Activated naive CD4-positive, alpha-beta T cell treated with anti-CD3 and anti-CD28 coated beads, Interleukin-2, amount 50 U/mL, for 24 hours (primary cell): ENCODE data around the gene PIGT.

Source experiments
- H3K27ac Mint-ChIP-seq: one replicate; pipeline ENCODE4 v1.8.0; 2021; ENCODE audit warnings: mild to moderate bottlenecking, mixed read lengths
- H3K27me3 Mint-ChIP-seq: one replicate; pipeline ENCODE4 v1.8.0; 2021; ENCODE audit warnings: mixed read lengths
- H3K36me3 Mint-ChIP-seq: one replicate; pipeline ENCODE4 v1.8.0; 2021; ENCODE audit warnings: mixed read lengths
- H3K4me1 Mint-ChIP-seq: one replicate; pipeline ENCODE4 v1.8.0; 2021; ENCODE audit warnings: mixed read lengths
- H3K4me3 Mint-ChIP-seq: one replicate; pipeline ENCODE4 v1.8.0; 2021; ENCODE audit warnings: mild to moderate bottlenecking, mixed read lengths
- H3K9me3 Mint-ChIP-seq: one replicate; pipeline ENCODE4 v1.8.0; 2021; ENCODE audit warnings: mixed read lengths

PIGT gene

DNA sequence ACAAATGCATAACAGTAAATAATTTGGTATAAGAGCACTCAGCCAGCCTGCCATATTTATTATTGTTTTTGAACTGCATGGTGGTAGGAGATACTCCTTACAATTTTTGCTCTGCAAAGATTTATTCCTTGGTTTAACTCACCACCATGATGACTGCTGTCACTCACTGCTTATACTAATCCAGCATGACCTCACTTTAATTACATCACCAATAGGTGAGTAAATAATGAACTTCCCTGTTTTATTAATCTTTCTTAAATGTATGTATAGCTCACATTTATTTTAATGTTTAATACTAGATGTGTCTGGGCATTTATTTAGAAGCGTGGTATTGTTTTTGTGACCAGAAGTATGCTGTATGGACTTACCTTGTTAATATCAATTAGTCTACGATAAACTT is 25.0 kb upstream of the PIGT start:
- Mint-ChIP-seq H3K4me3 (no peak overlapping the region), H3K9me3 (no peaks in the 10 kb centered on the region), H3K27me3 (no peaks in the 10 kb centered on the region), H3K36me3 (peaks cover 16% of the 10 kb centered on the region), H3K27ac (no peak overlapping the region), H3K4me1 (peaks cover 5% of the 10 kb centered on the region)

DNA sequence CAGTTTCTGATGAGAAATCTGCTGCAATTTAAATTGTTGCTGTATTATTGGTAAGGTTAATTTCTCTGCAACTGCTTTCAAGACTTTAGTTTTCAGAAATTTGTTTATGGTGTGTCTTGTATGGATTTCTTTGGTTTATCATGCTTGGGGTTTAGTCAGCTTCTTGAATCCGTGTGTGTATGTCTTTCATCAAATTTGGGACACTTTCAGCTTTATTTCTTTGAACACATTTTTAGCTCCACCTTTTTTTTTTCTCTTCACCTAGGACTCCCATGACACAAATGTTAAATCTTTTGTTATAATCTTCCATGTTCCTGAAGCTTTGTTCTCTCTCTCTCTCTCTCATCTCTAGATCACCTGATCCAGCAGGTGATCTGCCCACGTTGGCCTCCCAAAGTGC is 24.4 kb upstream of the PIGT start:
- Mint-ChIP-seq H3K27me3 (no peaks in the 10 kb centered on the region), H3K27ac (no peak overlapping the region), H3K36me3 (peaks cover 16% of the 10 kb centered on the region), H3K4me1 (peaks cover 5% of the 10 kb centered on the region), H3K4me3 (no peak overlapping the region), H3K9me3 (no peaks in the 10 kb centered on the region)

- H3K36me3 Mint-ChIP-seq, result peaks cover 10% of the 10 kb centered on the region
- H3K4me3 Mint-ChIP-seq, result no peak overlapping the region
- H3K9me3 Mint-ChIP-seq, result no peaks in the 10 kb centered on the region
- no peaks in the 10 kb centered on the region for H3K4me1 Mint-ChIP-seq
- H3K27ac Mint-ChIP-seq, result peak overlapping the region; percentile 17
- no peaks in the 10 kb centered on the region for H3K27me3 Mint-ChIP-seq
Measured at GRCh38 chr20:45392733-45393132, 23.2 kb upstream of the PIGT start.

GRCh38 chr20:45394221-45395113 is 21.5 kb upstream of the PIGT start:
- Mint-ChIP-seq H3K27ac (no peak overlapping the region), H3K4me1 (no peaks in the 10 kb centered on the region), H3K4me3 (no peak overlapping the region), H3K36me3 (peaks cover 12% of the 10 kb centered on the region), H3K27me3 (no peaks in the 10 kb centered on the region), H3K9me3 (peaks cover 3% of the 10 kb centered on the region)

GRCh38 chr20:45395114-45395415 is 20.9 kb upstream of the PIGT start:
- Mint-ChIP-seq H3K27ac (no peak overlapping the region), H3K36me3 (peaks cover 13% of the 10 kb centered on the region), H3K4me1 (no peaks in the 10 kb centered on the region), H3K9me3 (peaks cover 9% of the 10 kb centered on the region), H3K4me3 (no peak overlapping the region), H3K27me3 (no peaks in the 10 kb centered on the region)

GRCh38 chr20:45399018-45399417 is 16.9 kb upstream of the PIGT start:
- Mint-ChIP-seq H3K9me3 (peaks cover 9% of the 10 kb centered on the region), H3K27me3 (no peaks in the 10 kb centered on the region), H3K4me1 (no peaks in the 10 kb centered on the region)

GRCh38 chr20:45400346-45401031 is 15.5 kb upstream of the PIGT start:
- Mint-ChIP-seq H3K27ac (no peak overlapping the region), H3K9me3 (peaks cover 9% of the 10 kb centered on the region), H3K4me1 (peaks cover 8% of the 10 kb centered on the region), H3K4me3 (no peak overlapping the region), H3K36me3 (peaks cover 21% of the 10 kb centered on the region), H3K27me3 (no peaks in the 10 kb centered on the region)

More at GRCh38 chr20:45399018-45399417, 16.9 kb upstream of the PIGT start:
- no peak overlapping the region for H3K4me3 Mint-ChIP-seq
- H3K36me3 Mint-ChIP-seq, result peaks cover 21% of the 10 kb centered on the region
- no peak overlapping the region for H3K27ac Mint-ChIP-seq

GRCh38 chr20:45402946-45403345 is 13.0 kb upstream of the PIGT start:
- no peaks in the 10 kb centered on the region for H3K27me3 Mint-ChIP-seq
- no peak overlapping the region for H3K4me3 Mint-ChIP-seq
- H3K9me3 Mint-ChIP-seq, result peaks cover 9% of the 10 kb centered on the region
- H3K4me1 Mint-ChIP-seq, result peaks cover 19% of the 10 kb centered on the region
- peaks cover 17% of the 10 kb centered on the region for H3K36me3 Mint-ChIP-seq
- H3K27ac Mint-ChIP-seq, result no peak overlapping the region

GRCh38 chr20:45404438-45404837 is 11.5 kb upstream of the PIGT start:
- Mint-ChIP-seq H3K9me3 (peaks cover 7% of the 10 kb centered on the region), H3K4me1 (peaks cover 29% of the 10 kb centered on the region), H3K27me3 (no peaks in the 10 kb centered on the region), H3K27ac (peak overlapping the region; percentile 72), H3K36me3 (peaks cover 12% of the 10 kb centered on the region), H3K4me3 (peak overlapping the region; percentile 65)

DNA sequence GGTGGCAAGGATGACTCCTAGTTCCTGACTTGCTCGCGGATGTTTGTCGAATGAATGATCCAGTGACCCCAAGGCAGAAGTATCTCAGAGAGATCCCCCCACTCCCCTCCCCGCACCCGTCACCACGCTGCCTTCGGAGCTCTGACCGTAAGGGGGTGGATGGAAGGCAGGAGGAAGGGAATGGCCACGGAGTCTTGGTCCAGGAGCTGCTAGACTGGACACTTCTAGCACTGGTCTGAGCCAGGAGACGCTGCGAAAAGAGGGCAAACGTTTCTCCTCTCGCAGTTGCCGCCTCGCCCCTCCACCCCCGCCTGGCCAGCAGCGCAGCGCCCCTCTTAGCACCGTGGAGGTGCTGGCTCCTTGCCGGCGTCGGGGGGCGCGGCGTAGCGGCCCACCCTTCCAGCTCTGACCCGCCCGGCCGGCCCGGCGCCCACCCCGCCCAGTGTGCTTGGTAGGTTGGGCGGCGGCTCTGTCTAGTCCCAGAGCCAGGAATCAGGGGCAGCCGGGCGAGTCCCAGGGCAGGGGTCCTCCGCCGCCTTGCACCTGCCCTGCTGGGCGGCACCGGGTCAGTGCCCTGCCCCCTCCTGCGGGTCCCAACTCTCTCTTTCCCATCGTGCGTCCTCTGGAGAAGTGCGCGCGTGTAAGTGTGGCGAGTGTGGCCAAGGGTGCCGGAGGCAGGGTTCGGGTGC is 10.2 kb upstream of the PIGT start:
- H3K9me3 Mint-ChIP-seq, result no peaks in the 10 kb centered on the region
- H3K4me3 Mint-ChIP-seq, result peak overlapping the region; percentile 89
- peaks cover 10% of the 10 kb centered on the region for H3K36me3 Mint-ChIP-seq
- H3K4me1 Mint-ChIP-seq, result peaks cover 29% of the 10 kb centered on the region
- peak overlapping the region; percentile 79 for H3K27ac Mint-ChIP-seq
- no peaks in the 10 kb centered on the region for H3K27me3 Mint-ChIP-seq

DNA sequence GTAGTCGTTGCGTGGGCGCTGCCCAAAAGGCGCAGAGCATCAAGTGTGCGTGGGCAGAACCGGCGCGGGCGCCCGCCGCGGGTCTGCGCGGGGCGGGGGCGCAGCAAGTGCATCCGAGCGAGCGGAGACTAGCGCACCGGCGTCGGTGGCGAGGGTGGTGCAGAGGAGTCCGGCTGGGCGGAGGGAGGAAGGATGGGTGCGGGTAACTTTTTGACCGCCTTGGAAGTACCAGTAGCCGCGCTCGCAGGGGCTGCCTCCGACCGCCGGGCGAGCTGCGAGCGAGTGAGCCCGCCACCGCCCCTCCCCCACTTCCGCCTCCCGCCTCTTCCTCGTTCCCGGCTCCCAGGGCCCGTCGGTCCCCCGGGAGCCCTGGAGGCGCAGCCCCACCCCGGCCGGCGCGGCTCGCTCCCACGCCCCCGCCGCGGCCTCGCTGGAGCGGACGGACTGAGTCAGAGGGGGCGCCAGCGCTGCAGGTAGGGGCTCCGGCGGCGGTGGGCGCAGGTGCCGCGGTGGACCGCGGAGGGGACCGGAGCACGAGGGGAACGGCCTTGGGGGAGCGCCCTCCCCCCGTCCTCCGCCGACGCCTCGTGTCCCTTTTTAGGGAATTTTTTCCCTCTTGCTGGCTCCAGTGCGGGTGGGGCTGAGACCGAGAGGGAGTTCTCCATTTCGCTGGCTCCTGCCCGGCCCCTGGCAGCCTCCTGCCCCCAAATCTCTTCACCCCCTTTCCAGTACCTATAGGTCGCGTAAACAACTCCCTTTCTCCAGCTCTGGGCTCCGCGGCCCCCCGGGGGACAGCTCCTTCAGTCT is 9.5 kb upstream of the PIGT start:
- Mint-ChIP-seq H3K27me3 (no peaks in the 10 kb centered on the region), H3K27ac (peak overlapping the region; percentile 65), H3K9me3 (no peaks in the 10 kb centered on the region), H3K4me1 (peaks cover 29% of the 10 kb centered on the region), H3K36me3 (peaks cover 10% of the 10 kb centered on the region), H3K4me3 (peak overlapping the region; percentile 76)

GRCh38 chr20:45407067-45407745 is 8.7 kb upstream of the PIGT start:
- Mint-ChIP-seq H3K4me3 (peak overlapping the region; percentile 76), H3K36me3 (peaks cover 8% of the 10 kb centered on the region), H3K9me3 (no peaks in the 10 kb centered on the region), H3K4me1 (peaks cover 29% of the 10 kb centered on the region), H3K27me3 (no peaks in the 10 kb centered on the region), H3K27ac (peak overlapping the region; percentile 19)

DNA sequence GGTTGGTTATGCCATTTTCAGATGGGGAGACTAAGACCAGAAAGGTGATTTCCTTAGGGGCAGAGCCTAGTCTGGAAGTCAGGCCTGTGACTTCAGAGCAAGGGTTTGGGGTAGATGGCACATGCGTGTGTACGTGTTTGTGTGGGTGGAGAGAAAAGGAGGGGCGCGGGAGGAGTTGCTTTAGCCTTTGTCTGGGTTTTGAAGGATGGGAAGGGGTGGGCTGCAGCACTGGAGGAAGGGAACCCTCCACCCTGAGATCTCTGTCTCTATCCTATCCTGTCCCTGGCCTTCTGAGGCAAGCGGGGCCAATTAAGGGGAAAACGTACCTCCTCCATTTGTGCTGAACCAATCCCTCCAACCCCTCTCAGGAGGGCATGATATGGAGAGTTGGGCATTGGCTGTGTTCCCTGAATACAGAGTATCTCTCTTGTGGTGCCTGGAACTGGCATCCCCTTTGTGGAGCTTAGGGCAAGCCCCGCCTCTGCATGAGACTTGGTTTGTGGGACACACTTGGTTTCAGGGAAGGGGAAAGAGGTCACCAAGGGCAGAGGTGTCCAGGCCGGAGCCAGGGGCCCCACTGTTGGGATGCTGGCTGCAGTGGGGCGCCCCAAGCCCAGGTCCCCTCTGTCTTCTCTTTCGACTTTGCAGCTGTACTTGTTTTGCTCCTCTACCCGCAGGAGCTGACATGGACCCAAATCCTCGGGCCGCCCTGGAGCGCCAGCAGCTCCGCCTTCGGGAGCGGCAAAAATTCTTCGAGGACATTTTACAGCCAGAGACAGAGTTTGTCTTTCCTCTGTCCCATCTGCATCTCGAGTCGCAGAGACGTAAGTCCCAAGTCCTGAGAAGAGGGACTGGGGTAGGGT is 7.9 kb upstream of the PIGT start, which contains the start of gene DBNDD2:
Gene DBNDD2 (plus strand): TSS at position 507 of the 863 bp plus-strand sequence. CDS start 179 bp downstream, at position 686.
- H3K4me1 Mint-ChIP-seq, result peaks cover 29% of the 10 kb centered on the region
- H3K9me3 Mint-ChIP-seq, result no peaks in the 10 kb centered on the region
- H3K27me3 Mint-ChIP-seq, result no peaks in the 10 kb centered on the region
- H3K36me3 Mint-ChIP-seq, result peaks cover 8% of the 10 kb centered on the region
- peak within 1 kb of the TSS; percentile 57 for H3K27ac Mint-ChIP-seq
- H3K4me3 Mint-ChIP-seq, result peak within 1 kb of the TSS; percentile 76

- Mint-ChIP-seq H3K4me3 (no peak overlapping the region), H3K36me3 (peaks cover 7% of the 10 kb centered on the region), H3K27ac (no peak overlapping the region), H3K4me1 (peaks cover 29% of the 10 kb centered on the region), H3K27me3 (no peaks in the 10 kb centered on the region), H3K9me3 (no peaks in the 10 kb centered on the region)
Measured at GRCh38 chr20:45408646-45409213, 7.2 kb upstream of the PIGT start.
